HG03520 (cell line): Measurements from ENCODE around the gene FRY.

Experiments
- ATAC-seq: cut with Tn5 transposase; IDR thresholded peaks from one replicate; pipeline ENCODE4 v1.9.1; 2021; ENCODE audit warnings: mild to moderate bottlenecking, moderate library complexity; ENCODE audit not compliant: unreplicated experiment

FRY gene

GRCh38 chr13:32016119-32016518 is 15.5 kb upstream of the FRY start:
- ATAC-seq = no peak

- no peak for ATAC-seq
These were observed 14.9 kb upstream of the FRY start for GRCh38 chr13:32016631-32017030.

GRCh38 chr13:32017474-32017873 is 14.1 kb upstream of the FRY start:
- no peak for ATAC-seq

- peak; percentile 77 for ATAC-seq
These were observed 11.9 kb upstream of the FRY start for GRCh38 chr13:32019612-32020233.

DNA sequence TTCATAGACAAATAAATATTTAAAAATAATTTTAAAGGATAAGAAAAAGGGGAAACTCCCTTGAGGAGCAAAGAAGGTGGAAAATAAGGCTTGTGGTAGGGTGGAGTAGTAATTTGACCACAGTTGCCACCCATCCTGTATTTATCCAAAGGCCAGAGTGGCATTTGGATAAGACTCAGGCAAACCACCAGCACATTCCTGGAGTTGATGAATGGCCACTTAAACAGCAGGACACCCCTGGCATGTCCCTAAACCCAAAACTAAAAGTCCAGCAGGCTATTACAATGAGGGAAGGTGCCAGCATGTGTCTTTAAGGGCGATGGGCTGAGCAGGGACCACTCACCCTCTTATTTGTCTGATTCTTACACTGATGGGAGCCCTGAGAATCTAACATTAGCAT is 9.8 kb upstream of the FRY start:
- no peak for ATAC-seq

DNA sequence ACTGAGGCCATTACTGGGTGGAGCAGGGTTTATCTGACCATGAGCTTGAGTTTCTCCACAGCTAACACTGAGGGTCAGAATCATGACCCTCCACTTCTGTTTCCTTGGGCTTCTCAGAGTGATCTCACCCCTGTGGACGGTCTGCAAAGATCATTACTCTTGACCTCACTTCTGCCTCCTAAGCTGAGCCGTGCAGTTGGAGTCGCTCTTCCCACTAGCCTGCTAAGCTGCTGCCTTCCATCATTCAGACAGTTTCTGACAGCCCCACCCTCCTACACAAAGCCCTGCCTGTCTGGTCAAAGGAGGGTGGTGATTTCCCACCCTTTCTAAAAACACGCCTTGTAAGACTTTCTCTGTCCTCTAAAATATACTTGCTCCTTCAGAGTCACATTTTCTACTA is 9.3 kb upstream of the FRY start:
- ATAC-seq = no peak

- no peak for ATAC-seq
These were observed 8.5 kb upstream of the FRY start for GRCh38 chr13:32023096-32023495.

GRCh38 chr13:32023698-32024097 is 7.9 kb upstream of the FRY start:
- no peak for ATAC-seq

- ATAC-seq = no peak
These were observed 6.8 kb upstream of the FRY start for GRCh38 chr13:32024750-32025149.

- no peak for ATAC-seq
These were observed 5.8 kb upstream of the FRY start for GRCh38 chr13:32025730-32026129.

GRCh38 chr13:32026623-32027022 is 5.0 kb upstream of the FRY start:
- no peak for ATAC-seq

- ATAC-seq = no peak
These were observed 2.9 kb upstream of the FRY start for GRCh38 chr13:32028711-32029110.

- ATAC-seq = no peak
These were observed 1.9 kb upstream of the FRY start for GRCh38 chr13:32029684-32030083.

DNA sequence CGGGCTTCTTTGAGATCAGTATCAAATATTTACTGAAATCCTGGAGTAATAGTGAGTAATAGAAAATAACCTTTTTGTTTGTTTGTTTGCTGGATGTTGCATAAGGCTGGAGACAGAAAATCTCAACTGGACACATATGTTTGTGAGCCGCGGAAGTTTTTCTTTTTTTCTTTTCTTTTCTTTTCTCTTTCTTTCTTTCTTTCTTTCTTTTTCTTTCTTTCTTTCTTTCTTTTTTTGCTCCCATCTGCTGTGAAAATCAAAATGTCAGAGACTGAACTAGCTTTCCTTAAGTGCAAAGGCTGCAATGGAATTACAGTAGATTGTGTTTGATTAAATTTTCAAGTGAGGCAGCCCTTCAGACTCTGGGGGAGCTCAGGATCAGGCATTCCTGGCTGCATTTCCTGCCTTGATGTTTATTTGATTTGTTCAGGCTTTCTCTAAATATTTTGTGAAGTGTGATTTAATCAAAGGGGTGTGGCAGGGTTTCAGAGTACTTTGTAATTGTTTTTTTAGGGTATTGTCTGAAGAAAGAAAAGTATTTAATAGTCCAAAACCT is 319 bp downstream of the FRY start:
- no peak for ATAC-seq

DNA sequence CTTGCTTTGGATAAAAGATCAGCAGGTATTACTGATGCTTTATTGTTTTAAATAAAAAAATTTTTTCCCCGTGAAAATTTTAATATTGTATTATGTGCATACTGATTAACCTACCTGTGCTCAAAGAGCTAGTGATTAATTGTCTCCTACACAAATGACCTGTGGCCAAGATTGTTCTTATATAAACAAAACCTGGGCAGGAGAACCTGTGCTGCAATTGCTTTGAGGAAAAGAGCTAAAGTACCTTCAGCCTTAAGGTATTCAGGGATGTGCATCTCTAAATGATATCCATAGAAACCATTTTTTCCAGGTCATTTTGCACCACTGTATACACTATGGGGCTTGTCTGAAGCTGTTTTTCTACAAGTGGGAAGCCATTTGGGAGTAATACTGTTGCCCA is 1.2 kb downstream of the FRY start:
- no peak for ATAC-seq

DNA sequence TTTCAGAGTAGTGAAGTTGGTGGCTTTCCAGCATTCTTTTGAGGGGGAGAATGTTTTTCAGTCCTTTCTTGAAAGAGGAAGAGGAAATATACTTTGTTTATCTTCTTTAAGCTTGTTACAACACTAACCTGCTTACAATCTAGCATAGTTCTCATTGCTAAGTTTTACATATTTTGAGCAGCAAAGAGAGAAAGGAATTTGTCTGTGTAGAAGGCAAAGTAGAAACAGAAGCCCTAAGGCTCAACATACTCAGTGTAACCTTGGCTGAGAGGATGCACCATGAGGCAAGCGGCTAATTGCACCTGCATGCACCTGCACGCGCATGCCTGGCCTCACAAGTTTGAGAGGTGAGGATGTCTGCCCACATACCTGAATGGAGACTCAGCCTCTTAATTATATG is 2.2 kb downstream of the FRY start:
- no peak for ATAC-seq

DNA sequence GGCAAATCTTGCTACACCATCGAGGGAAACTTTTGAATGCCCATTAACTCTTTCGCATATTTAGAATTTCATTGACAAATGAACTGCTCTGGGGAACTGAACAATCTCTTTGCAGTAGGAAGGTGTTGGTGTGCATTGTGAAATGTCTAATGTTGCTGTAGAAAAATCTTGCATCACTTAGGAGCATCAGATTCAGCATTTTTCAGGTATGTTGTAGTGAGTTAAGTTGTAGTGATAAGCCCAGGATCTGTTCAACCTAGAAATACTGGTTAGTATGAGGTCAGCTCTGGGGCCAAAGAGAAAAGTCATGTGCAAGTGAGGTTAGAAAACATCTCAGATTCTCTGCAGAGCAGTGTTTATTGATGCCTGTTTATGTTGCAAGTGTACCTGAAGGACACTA is 4.1 kb downstream of the FRY start:
- ATAC-seq = no peak

DNA sequence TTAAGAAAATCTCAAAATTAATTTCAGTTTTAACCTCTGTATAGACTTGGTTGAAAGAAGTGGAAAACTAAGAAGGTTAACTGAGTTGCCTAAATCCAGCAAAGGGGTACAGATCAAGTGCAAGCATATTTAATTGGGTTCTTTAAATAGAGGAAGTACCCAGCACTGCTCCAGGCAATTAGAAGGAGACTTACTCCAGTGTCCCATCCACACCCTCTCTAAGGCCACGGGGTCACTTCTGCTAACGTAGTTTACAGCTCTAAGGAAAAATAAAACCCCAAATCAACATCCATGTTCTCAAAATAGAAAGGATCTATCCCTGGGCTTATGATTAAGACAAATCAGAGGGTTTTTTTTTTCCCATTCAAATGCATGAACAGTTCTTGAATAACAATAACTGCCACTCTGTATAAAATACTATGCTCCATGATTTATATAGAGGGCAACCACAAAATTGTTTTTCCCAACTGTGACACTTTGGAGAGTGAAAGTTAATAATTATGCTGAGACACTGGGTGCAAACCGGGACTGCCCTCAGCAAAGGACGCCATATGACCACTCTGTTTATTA is 4.6 kb downstream of the FRY start:
- no peak for ATAC-seq

- no peak for ATAC-seq
These were observed 5.2 kb downstream of the FRY start for GRCh38 chr13:32036757-32037156.

- ATAC-seq = no peak
These were observed 5.9 kb downstream of the FRY start for GRCh38 chr13:32037471-32037870.

DNA sequence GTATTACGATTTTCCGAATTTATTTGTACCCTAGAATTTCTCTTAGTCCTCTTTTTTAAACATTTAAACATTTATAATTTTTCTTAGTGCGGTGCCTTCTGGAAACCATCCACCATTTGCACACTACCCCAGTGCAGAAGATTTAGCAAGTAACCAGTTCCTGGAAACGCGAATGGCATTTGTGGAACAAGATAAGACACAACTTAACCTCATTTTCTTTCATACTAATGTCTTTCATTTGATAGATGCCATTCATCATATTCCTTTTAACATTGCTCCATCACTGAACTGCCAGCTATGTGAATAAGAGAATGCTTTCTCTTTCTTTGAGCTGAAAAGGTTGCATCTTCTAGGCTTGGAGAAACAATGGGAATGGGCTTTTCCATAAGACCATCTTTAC is 6.8 kb downstream of the FRY start:
- no peak for ATAC-seq

DNA sequence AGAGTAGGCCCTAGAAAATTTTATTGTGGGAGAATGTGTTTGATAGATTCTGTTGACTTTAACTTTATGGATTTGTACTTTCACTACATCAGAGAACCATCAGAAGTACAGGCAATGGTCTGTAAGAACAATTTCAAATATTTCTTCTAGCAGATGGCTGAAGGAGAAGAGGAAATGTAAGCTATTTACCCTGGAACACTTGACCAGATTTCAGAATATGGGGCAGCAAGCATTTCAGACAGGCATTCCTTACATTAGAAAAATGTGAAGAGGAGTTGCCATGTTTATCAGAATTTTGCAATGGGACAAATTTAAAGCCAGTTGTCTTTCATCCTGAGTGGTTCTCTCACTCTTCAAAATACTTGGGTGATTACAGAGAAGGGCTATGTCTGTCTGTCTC is 7.5 kb downstream of the FRY start:
- no peak for ATAC-seq

DNA sequence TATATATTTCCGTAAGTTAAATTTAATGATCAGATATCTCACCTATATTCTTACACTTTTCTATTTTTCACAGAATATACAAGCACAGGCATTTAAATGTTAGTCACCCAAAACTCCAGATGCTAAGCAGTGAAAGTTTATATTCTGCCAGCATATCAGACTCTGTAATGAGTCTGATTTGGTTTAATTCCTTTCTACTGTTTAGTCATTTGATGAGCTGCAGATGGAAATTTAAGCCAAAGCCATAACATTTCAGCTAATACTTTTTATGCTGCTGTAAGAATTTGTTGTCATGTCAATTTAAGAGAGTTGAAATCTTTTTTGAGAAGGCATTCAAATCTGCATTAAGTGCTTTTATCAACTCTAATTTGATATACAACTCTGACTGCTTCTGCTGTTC is 8.0 kb downstream of the FRY start:
- ATAC-seq = no peak
